PC-3 (cell line): ENCODE measurements around the gene NBPF26.
"Not testable (repeated sequence)": the region's sequence is repeated elsewhere in the genome, so short reads cannot be mapped to it uniquely, and the experiment has no call there.

Experiments used
- EZH2 ChIP-seq: fragments of 300-600 bp; sonication (generic); IDR thresholded peaks from one replicate; pipeline ENCODE4 v1.6.1; 2017; ENCODE audit warnings: antibody characterized with exemption, mild to moderate bottlenecking, low read length; ENCODE audit not compliant: unreplicated experiment
- EZH2phosphoT487 ChIP-seq: fragments of 300-600 bp; sonication (generic); IDR thresholded peaks from 2 replicates; pipeline ENCODE4 v1.6.1; 2018; ENCODE audit warnings: mild to moderate bottlenecking, antibody characterized with exemption, low read length, borderline replicate concordance
- TF ChIP-seq, protein P1 (sequence below): fragments of 300-600 bp; sonication (generic); conservative IDR thresholded peaks from 2 replicates; pipeline ENCODE4 v1.5.1; 2017; ENCODE audit warnings: antibody characterized with exemption, low read depth, mild to moderate bottlenecking, low read length

GRCh38 chr1:120724507-120724906 is 762 bp downstream of the NBPF26 start:
- TF ChIP-seq, protein P1, sequence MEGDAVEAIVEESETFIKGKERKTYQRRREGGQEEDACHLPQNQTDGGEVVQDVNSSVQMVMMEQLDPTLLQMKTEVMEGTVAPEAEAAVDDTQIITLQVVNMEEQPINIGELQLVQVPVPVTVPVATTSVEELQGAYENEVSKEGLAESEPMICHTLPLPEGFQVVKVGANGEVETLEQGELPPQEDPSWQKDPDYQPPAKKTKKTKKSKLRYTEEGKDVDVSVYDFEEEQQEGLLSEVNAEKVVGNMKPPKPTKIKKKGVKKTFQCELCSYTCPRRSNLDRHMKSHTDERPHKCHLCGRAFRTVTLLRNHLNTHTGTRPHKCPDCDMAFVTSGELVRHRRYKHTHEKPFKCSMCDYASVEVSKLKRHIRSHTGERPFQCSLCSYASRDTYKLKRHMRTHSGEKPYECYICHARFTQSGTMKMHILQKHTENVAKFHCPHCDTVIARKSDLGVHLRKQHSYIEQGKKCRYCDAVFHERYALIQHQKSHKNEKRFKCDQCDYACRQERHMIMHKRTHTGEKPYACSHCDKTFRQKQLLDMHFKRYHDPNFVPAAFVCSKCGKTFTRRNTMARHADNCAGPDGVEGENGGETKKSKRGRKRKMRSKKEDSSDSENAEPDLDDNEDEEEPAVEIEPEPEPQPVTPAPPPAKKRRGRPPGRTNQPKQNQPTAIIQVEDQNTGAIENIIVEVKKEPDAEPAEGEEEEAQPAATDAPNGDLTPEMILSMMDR: not testable (repeated sequence)
- TF ChIP-seq EZH2phosphoT487, EZH2: not testable (repeated sequence)
